HS-5 (cell line): ENCODE measurements around the gene SP1.
A peak's percentile ranks its signal among the peaks of the same experiment; 100 is the strongest.
"Not testable (repeated sequence)": the region's sequence is repeated elsewhere in the genome, so short reads cannot be mapped to it uniquely, and the experiment has no call there.

Source experiments
- DNase-seq: peaks from one replicate; pipeline ENCODE4 v3.0.0-alpha.2; 2012; ENCODE audit warnings: low read depth

SP1 gene

GRCh38 chr12:53414756-53415417 lies 34.9 kb downstream of the SP1 start:
- no peak for DNase-seq

GRCh38 chr12:53415752-53416389 lies 35.9 kb downstream of the SP1 start:
- not testable (repeated sequence) for DNase-seq

GRCh38 chr12:53417291-53417816 lies 37.4 kb downstream of the SP1 start:
- DNase-seq, result not testable (repeated sequence)

GRCh38 chr12:53418221-53418620 lies 38.2 kb downstream of the SP1 start:
- DNase-seq, result no peak

GRCh38 chr12:53419756-53420155 lies 39.8 kb downstream of the SP1 start:
- DNase-seq, result no peak

GRCh38 chr12:53422247-53422646 lies 42.3 kb downstream of the SP1 start:
- not testable (repeated sequence) for DNase-seq

- no peak for DNase-seq
These were observed 43.6 kb downstream of the SP1 start, which contains the start of gene AMHR2 for GRCh38 chr12:53423597-53423996. TSS of gene AMHR2 (plus strand) at chr12:53423855. CDS start at chr12:53423935, 80 bp downstream.

- DNase-seq, result no peak
These were observed 44.9 kb downstream of the SP1 start for GRCh38 chr12:53424626-53425514.

GRCh38 chr12:53425515-53426150 lies 45.7 kb downstream of the SP1 start:
- no peak for DNase-seq

GRCh38 chr12:53427905-53428594 lies 48.1 kb downstream of the SP1 start:
- DNase-seq, result peak; percentile 94

GRCh38 chr12:53428741-53429140 lies 48.8 kb downstream of the SP1 start:
- DNase-seq, result no peak

- DNase-seq, result no peak
These were observed 50.1 kb downstream of the SP1 start for GRCh38 chr12:53430116-53430515.

GRCh38 chr12:53431187-53431586 lies 51.2 kb downstream of the SP1 start:
- no peak for DNase-seq

GRCh38 chr12:53435326-53435725 lies 55.4 kb downstream of the SP1 start:
- DNase-seq, result not testable (repeated sequence)

GRCh38 chr12:53439582-53439981 lies 59.6 kb downstream of the SP1 start:
- not testable (repeated sequence) for DNase-seq

GRCh38 chr12:53441040-53441833 lies 61.3 kb downstream of the SP1 start, which contains the start of gene PRR13:
TSS of gene PRR13 (plus strand) at chr12:53441734. CDS start at chr12:53442715, 981 bp downstream.
- peak; percentile 98 for DNase-seq

- DNase-seq, result no peak
These were observed 64.0 kb downstream of the SP1 start for GRCh38 chr12:53443955-53444354.

GRCh38 chr12:53444593-53445325 lies 64.8 kb downstream of the SP1 start:
- DNase-seq, result not testable (repeated sequence)

- no peak for DNase-seq
These were observed 71.0 kb downstream of the SP1 start for GRCh38 chr12:53450936-53451335.
